AG09309 (cell line): ENCODE results near the gene PHF19.

Experiments
- DNase-seq: peaks from one replicate; pipeline ENCODE4 v3.0.0-alpha.2; 2010; ENCODE audit warnings: low read depth
- H3K4me3 ChIP-seq: 2 replicates; pipeline ENCODE4 v1.5.1; 2011; ENCODE audit warnings: mild to moderate bottlenecking, low read depth, low read length, moderate library complexity; ENCODE audit not compliant: control insufficient read depth
- CTCF ChIP-seq: IDR thresholded peaks from 2 replicates; pipeline ENCODE4 v1.5.1; 2011; ENCODE audit warnings: mild to moderate bottlenecking, low read depth, low read length, inconsistent platforms; ENCODE audit not compliant: insufficient read depth, control insufficient read depth; ENCODE audit errors: missing control alignments

The PHF19 gene

GRCh38 chr9:120900824-120901223 is 23.8 kb upstream of the PHF19 start:
- no peak for DNase-seq
- TF ChIP-seq CTCF = no peak
- H3K4me3 ChIP-seq = no peak overlapping the region

- no peak overlapping the region for H3K4me3 ChIP-seq
- DNase-seq = no peak
- no peak for TF ChIP-seq CTCF
Observed at GRCh38 chr9:120899490-120900068, 22.6 kb upstream of the PHF19 start.

DNA sequence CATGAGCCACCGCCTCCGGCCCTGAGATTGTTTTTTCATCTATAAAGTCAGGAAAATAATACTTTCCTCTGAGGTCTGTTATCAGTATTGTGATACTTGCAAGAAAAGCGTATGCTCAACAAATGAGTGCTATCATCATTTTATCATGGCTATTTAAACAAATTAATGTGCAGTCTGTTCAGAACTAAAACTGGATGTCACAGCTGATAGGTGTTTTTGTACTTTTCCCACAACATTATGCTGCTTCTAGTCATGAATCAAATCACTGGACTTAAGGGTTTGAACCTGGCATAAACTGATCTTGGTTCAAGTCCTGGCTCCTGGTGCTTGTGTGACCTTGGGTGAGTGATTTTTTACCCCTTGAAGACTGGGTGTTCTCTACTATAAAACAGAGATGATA is 21.4 kb upstream of the PHF19 start:
- no peak for DNase-seq
- TF ChIP-seq CTCF = no peak
- H3K4me3 ChIP-seq = no peak overlapping the region

GRCh38 chr9:120895951-120896350 is 19.0 kb upstream of the PHF19 start:
- DNase-seq = no peak
- TF ChIP-seq CTCF = no peak
- no peak overlapping the region for H3K4me3 ChIP-seq

DNA sequence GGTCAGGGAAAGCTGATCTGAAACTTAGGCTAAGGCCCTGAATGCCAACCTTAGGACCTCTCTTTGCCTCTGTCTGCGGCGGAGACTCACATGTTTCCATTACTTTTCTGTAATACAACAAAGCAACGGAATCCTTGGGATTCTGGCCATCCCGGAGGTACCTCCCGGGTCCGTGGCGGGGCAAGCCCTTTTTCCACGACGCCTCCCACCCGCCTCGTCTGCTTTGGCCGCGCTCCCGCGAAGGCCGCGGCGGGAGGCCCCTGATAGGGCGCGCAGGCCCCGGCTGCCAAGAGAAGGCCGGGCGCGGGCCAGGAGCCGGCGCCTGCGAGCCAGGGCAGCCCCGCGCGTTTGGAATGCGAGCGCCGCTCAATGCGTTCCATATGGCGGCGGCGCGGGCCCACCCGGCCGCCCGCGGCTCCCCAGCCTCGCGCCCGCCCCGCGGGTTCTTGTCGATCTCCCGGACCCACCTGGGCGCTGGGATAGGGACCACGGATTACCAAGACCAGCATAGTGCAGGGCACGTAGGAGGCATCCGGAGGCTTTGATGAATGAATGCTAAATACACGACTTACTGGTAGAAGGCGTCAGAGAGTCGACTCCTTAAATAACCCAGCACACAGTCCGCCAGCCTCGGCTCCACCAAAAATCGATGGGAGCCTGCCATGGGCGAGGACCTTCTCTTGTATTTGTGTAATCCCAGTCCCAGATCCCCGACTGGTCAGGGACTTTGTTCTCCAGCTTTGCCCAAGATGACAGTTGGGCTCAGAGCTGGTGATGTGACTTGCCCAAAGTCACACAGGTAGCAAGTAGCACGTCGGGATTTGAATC is 17.5 kb upstream of the PHF19 start:
- H3K4me3 ChIP-seq = no peak overlapping the region
- TF ChIP-seq CTCF = no peak
- DNase-seq = no peak

DNA sequence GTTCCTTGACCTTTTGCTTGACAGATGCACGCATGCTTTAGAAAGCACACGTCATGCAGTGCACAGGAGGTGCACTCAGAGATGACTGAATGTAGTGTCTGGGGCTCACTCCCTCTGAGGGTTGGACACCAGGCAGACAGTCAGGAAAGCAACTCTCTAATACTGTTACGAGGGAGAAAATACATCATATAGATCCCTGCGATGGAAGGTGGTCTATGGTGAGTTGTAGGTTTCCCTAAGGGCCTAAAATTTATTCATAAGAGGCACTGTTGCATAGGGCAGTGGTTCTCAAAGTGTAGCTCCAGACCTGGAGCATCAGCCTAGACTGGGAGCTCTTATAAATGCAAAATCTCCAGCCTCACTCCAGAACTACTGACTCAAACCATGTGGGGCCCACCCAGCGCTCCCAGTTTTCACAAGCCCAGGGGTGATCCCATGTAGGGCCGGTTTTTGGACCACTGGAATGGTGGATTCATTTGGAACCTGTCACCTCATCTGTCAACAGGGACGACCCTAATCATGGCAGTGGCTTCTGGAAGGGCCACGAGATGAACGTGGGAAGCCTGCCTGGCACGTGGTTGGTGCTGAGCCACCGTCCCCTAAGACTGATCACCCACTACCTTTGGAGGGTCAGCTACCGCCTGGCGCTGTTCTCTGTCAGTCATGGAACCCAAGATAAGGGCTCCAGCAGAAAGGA is 16.8 kb upstream of the PHF19 start:
- H3K4me3 ChIP-seq = no peak overlapping the region
- no peak for DNase-seq
- no peak for TF ChIP-seq CTCF
